Panc1 (cell line): ENCODE measurements around the gene VOPP1. TPM values are rescaled to one million over a fixed set of nuclear protein-coding genes. Genes with fewer than 3 reads are reported as not detected.

Experiments used
- ATAC-seq: fragments of 200-7000 bp; cut with Tn5 transposase; 2 replicates; pipeline ENCODE4 v1.9.1; 2020; ENCODE audit warnings: mild to moderate bottlenecking, moderate library complexity
- BruUV-seq: library from RNA; stranded (reverse); fragments of 400-500 nt; replicated peaks from 2 replicates; lab custom pipeline; 2021; lab: Mats Ljungman, UMichigan
- CTCF ChIA-PET: fragments of 300-600 bp; sonication (Branson Sonifier 250); formaldehyde crosslinking; loops from one replicate; lab custom pipeline; 2022; ENCODE audit warnings: antibody characterized with exemption; lab: Charles Lee
- POLR2A ChIA-PET: fragments of 300-600 bp; sonication (Branson Sonifier 250); formaldehyde crosslinking; loops from one replicate; lab custom pipeline; 2022; ENCODE audit warnings: antibody characterized with exemption; lab: Charles Lee
- DNase-seq: peaks from one replicate; pipeline ENCODE4 v3.0.0-alpha.2; 2010; ENCODE audit warnings: low read depth, low spot score
- H3K27ac ChIP-seq: 2 replicates; pipeline ENCODE4 v1.5.1; 2011; ENCODE audit warnings: mild to moderate bottlenecking, low read length, inconsistent platforms
- H3K27me3 ChIP-seq: fragments of 200-500 bp; sonication (Bioruptor generic); 2 replicates; pipeline ENCODE4 v1.6.0; 2014; ENCODE audit warnings: low read length, inconsistent platforms; ENCODE audit not compliant: control insufficient read depth, insufficient read depth
- H3K36me3 ChIP-seq: fragments of 200-500 bp; sonication (Bioruptor generic); 2 replicates; pipeline ENCODE4 v1.5.1; 2014; ENCODE audit warnings: inconsistent platforms, mild to moderate bottlenecking, low read length, moderate library complexity; ENCODE audit not compliant: control insufficient read depth, insufficient read depth
- H3K4me1 ChIP-seq: 2 replicates; pipeline ENCODE4 v1.5.1; 2011; ENCODE audit warnings: inconsistent platforms, mild to moderate bottlenecking, low read length, moderate library complexity; ENCODE audit not compliant: control insufficient read depth, insufficient read depth
- H3K4me3 ChIP-seq, 2 experiments: 2 replicates each; pipeline ENCODE4 v1.5.1; 2011 to 2012; ENCODE audit warnings: low read depth in 2 of 2, low read length in 2 of 2, mild to moderate bottlenecking in 2 of 2, inconsistent platforms in 1 of 2, moderate library complexity in 1 of 2
- H3K9me3 ChIP-seq: fragments of 200-500 bp; sonication (Bioruptor generic); 2 replicates; pipeline ENCODE4 v1.5.1; 2014; ENCODE audit warnings: low read depth, mild to moderate bottlenecking, inconsistent platforms, low read length, moderate library complexity; ENCODE audit not compliant: control insufficient read depth, insufficient read depth
- CTCF ChIP-seq: fragments of 450-650 bp; IDR thresholded peaks from 2 replicates; pipeline ENCODE4 v1.5.1; 2017; ENCODE audit warnings: mild to moderate bottlenecking
- POLR2AphosphoS5 ChIP-seq: IDR thresholded peaks from 2 replicates; pipeline ENCODE4 v1.6.1; 2012; ENCODE audit warnings: mild to moderate bottlenecking, low read depth, low read length, moderate library complexity
- SIN3A ChIP-seq: IDR thresholded peaks from 2 replicates; pipeline ENCODE4 v1.6.1; 2012; ENCODE audit warnings: low read depth, mild to moderate bottlenecking, low read length, moderate library complexity, borderline replicate concordance; ENCODE audit not compliant: insufficient read depth
- TCF7L2 ChIP-seq: IDR thresholded peaks from 2 replicates; pipeline ENCODE4 v1.6.1; 2011; ENCODE audit warnings: mild to moderate bottlenecking, low read depth, low read length, inconsistent platforms
- in situ Hi-C: cut with HindIII; loops from 2 replicates; pipeline ENCODE4 v1.10.0; 2016; ENCODE audit warnings: low sequenced_read_pairs, low pct_unique_long_range_greater_than_20kb
- intact Hi-C: fragments of 100-400 bp; cut with micrococcal nuclease; formaldehyde crosslinking; loops from one replicate; pipeline ENCODE4 v1.10.0; 2022; ENCODE audit not compliant: unreplicated experiment
- total RNA-seq: library from RNA; stranded (reverse); gene quantifications from one replicate; pipeline ENCODE4 v1.2.1, GENCODE V29; 2021; ENCODE audit not compliant: unreplicated experiment
- TF ChIP-seq, protein P1 (sequence below), 2 experiments: IDR thresholded peaks; 2 replicates each; pipeline ENCODE4 v1.6.1; 2011 to 2012; ENCODE audit warnings: low read depth in 2 of 2, control low read depth in 1 of 2, low read length in 1 of 2, mild to moderate bottlenecking in 1 of 2, moderate library complexity in 1 of 2; ENCODE audit not compliant: insufficient read depth in 1 of 2

The VOPP1 gene
- total RNA-seq, 1 experiment from 2014 or later = 131 TPM

- no peak overlapping the region for H3K27ac ChIP-seq
- ChIA-PET POLR2A (no interaction called here), CTCF (no interaction called here)
- TF ChIP-seq CTCF = no peak
- no peak for TF ChIP-seq POLR2AphosphoS5
- TF ChIP-seq, protein P1, sequence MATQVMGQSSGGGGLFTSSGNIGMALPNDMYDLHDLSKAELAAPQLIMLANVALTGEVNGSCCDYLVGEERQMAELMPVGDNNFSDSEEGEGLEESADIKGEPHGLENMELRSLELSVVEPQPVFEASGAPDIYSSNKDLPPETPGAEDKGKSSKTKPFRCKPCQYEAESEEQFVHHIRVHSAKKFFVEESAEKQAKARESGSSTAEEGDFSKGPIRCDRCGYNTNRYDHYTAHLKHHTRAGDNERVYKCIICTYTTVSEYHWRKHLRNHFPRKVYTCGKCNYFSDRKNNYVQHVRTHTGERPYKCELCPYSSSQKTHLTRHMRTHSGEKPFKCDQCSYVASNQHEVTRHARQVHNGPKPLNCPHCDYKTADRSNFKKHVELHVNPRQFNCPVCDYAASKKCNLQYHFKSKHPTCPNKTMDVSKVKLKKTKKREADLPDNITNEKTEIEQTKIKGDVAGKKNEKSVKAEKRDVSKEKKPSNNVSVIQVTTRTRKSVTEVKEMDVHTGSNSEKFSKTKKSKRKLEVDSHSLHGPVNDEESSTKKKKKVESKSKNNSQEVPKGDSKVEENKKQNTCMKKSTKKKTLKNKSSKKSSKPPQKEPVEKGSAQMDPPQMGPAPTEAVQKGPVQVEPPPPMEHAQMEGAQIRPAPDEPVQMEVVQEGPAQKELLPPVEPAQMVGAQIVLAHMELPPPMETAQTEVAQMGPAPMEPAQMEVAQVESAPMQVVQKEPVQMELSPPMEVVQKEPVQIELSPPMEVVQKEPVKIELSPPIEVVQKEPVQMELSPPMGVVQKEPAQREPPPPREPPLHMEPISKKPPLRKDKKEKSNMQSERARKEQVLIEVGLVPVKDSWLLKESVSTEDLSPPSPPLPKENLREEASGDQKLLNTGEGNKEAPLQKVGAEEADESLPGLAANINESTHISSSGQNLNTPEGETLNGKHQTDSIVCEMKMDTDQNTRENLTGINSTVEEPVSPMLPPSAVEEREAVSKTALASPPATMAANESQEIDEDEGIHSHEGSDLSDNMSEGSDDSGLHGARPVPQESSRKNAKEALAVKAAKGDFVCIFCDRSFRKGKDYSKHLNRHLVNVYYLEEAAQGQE (IDR thresholded peaks at IDR 0.05; ENCODE audit: insufficient read depth in 1 of 2, low read depth in 2 of 2, low read length in 1 of 2) = no peak
- TF ChIP-seq TCF7L2 = no peak
- TF ChIP-seq SIN3A = no peak
- no peaks in the 10 kb centered on the region for H3K9me3 ChIP-seq
- BruUV-seq = no TSS peak
- H3K4me3 ChIP-seq = no peak overlapping the region
- DNase-seq = no peak
- no peaks in the 10 kb centered on the region for H3K4me1 ChIP-seq
- H3K27me3 ChIP-seq = no peaks in the 10 kb centered on the region
- intact Hi-C loops (no loop called here), in situ Hi-C loops (no loop called here)
- no peaks in the 10 kb centered on the region for H3K36me3 ChIP-seq
- no peak for ATAC-seq
These were observed 95.2 kb downstream of the VOPP1 start for GRCh38 chr7:55476852-55477780.

GRCh38 chr7:55475855-55476803 lies 96.2 kb downstream of the VOPP1 start:
- TF ChIP-seq POLR2AphosphoS5 = no peak
- no peak for TF ChIP-seq TCF7L2
- TF ChIP-seq, protein P1 (IDR thresholded peaks at IDR 0.05; ENCODE audit: insufficient read depth in 1 of 2, low read depth in 2 of 2, low read length in 1 of 2) = no peak
- TF ChIP-seq CTCF = no peak
- no peak for TF ChIP-seq SIN3A
- intact Hi-C loops (no loop called here), in situ Hi-C loops (no loop called here)
- Histone ChIP-seq H3K4me3 (no peak overlapping the region), H3K4me1 (no peaks in the 10 kb centered on the region), H3K27me3 (no peaks in the 10 kb centered on the region), H3K36me3 (no peaks in the 10 kb centered on the region), H3K27ac (no peak overlapping the region), H3K9me3 (no peaks in the 10 kb centered on the region)
- ATAC-seq (no peak), DNase-seq (no peak)
- no TSS peak for BruUV-seq
- POLR2A ChIA-PET = no interaction called here
- CTCF ChIA-PET = interaction anchor here (0.7 kb wide), 1 partner anchor 9 kb away, joined by 5 read pairs; no protein-coding TSS in a partner anchor
